ENCODE results near the gene PRKCA.

- TF ChIP-seq, protein P1, sequence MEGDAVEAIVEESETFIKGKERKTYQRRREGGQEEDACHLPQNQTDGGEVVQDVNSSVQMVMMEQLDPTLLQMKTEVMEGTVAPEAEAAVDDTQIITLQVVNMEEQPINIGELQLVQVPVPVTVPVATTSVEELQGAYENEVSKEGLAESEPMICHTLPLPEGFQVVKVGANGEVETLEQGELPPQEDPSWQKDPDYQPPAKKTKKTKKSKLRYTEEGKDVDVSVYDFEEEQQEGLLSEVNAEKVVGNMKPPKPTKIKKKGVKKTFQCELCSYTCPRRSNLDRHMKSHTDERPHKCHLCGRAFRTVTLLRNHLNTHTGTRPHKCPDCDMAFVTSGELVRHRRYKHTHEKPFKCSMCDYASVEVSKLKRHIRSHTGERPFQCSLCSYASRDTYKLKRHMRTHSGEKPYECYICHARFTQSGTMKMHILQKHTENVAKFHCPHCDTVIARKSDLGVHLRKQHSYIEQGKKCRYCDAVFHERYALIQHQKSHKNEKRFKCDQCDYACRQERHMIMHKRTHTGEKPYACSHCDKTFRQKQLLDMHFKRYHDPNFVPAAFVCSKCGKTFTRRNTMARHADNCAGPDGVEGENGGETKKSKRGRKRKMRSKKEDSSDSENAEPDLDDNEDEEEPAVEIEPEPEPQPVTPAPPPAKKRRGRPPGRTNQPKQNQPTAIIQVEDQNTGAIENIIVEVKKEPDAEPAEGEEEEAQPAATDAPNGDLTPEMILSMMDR (conservative IDR thresholded peaks at IDR 0.05; ENCODE audit: low read length), result no peak
- TF ChIP-seq EZH2phosphoT487 (IDR thresholded peaks at IDR 0.05; ENCODE audit: borderline replicate concordance), result no peak
Measured at GRCh38 chr17:66260688-66261087, 41.7 kb upstream of the PRKCA start.
